ENCODE data around the gene BRINP3. TPM values are rescaled to one million over a fixed set of nuclear protein-coding genes. Genes with fewer than 3 reads are reported as not detected.

Gene BRINP3
- polyA plus RNA-seq, 1 experiment, result 0.14 TPM

GRCh38 chr1:190478149-190479049 lies 735 bp upstream of the BRINP3 start:
- Histone ChIP-seq H3K4me3 (ENCODE audit: low read depth, low read length) (peak overlapping the region; percentile 69), H3K27me3 (ENCODE audit: control insufficient read depth, insufficient read depth, low read length) (no peaks in the 10 kb centered on the region), H3K27ac (ENCODE audit: low read depth, low read length) (no peak overlapping the region), H3K9me3 (ENCODE audit: control insufficient read depth, insufficient read depth, low read length) (no peaks in the 10 kb centered on the region)
- ChIA-PET CTCF (interaction anchor here (0.6 to 1.0 kb wide), 5 partner anchors 17 to 1794 kb away, joined by 3 to 8 read pairs (median 4); no protein-coding TSS in a partner anchor), POLR2A (no interaction called here)
- no peak for DNase-seq (ENCODE audit: low read depth, low spot score)
- TF ChIP-seq CTCF (IDR thresholded peaks at IDR 0.05; ENCODE audit: low read depth, low read length), result no peak; the same call in none of the 2 replicates

GRCh38 chr1:190476806-190477205 lies 858 bp downstream of the BRINP3 start:
- ChIA-PET POLR2A (interaction anchor here (0.7 kb wide), 1 partner anchor 445 kb away, joined by 7 read pairs; no protein-coding TSS in a partner anchor), CTCF (no interaction called here)
- no peak overlapping the region for H3K27ac ChIP-seq (ENCODE audit: low read depth, low read length)
- TF ChIP-seq CTCF (IDR thresholded peaks at IDR 0.05; ENCODE audit: low read depth, low read length), result no peak
- no peaks in the 10 kb centered on the region for H3K9me3 ChIP-seq (ENCODE audit: control insufficient read depth, insufficient read depth, low read length)
- H3K27me3 ChIP-seq (ENCODE audit: control insufficient read depth, insufficient read depth, low read length), result no peaks in the 10 kb centered on the region
- DNase-seq (ENCODE audit: low read depth, low spot score), result no peak
- no peak overlapping the region for H3K4me3 ChIP-seq (ENCODE audit: low read depth, low read length)

- Histone ChIP-seq H3K4me3 (ENCODE audit: low read depth, low read length) (peak overlapping the region; percentile 65), H3K27ac (ENCODE audit: low read depth, low read length) (no peak overlapping the region), H3K9me3 (ENCODE audit: control insufficient read depth, insufficient read depth, low read length) (no peaks in the 10 kb centered on the region), H3K27me3 (ENCODE audit: control insufficient read depth, insufficient read depth, low read length) (no peaks in the 10 kb centered on the region)
- ChIA-PET CTCF (interaction anchor here (0.7 kb wide), 1 partner anchor 10 kb away, joined by 3 read pairs; no protein-coding TSS in a partner anchor), POLR2A (no interaction called here)
- no peak for DNase-seq (ENCODE audit: low read depth, low spot score)
- TF ChIP-seq CTCF (IDR thresholded peaks at IDR 0.05; ENCODE audit: low read depth, low read length), result no peak
These were observed 1.3 kb downstream of the BRINP3 start for GRCh38 chr1:190476321-190476720.

- no peak for DNase-seq (ENCODE audit: low read depth, low spot score)
These were observed 2.1 kb downstream of the BRINP3 start for GRCh38 chr1:190475421-190476141.

More at GRCh38 chr1:190475421-190476141, 2.1 kb downstream of the BRINP3 start:
- H3K27me3 ChIP-seq (ENCODE audit: control insufficient read depth, insufficient read depth, low read length), result no peaks in the 10 kb centered on the region
- ChIA-PET POLR2A (no interaction called here), CTCF (interaction anchor here (0.7 to 0.9 kb wide), 3 partner anchors 11 to 504 kb away, joined by 3 to 4 read pairs (median 3); no protein-coding TSS in a partner anchor)
- peak overlapping the region; percentile 65 for H3K4me3 ChIP-seq (ENCODE audit: low read depth, low read length)
- no peak overlapping the region for H3K27ac ChIP-seq (ENCODE audit: low read depth, low read length)
- TF ChIP-seq CTCF (IDR thresholded peaks at IDR 0.05; ENCODE audit: low read depth, low read length), result no peak
- H3K9me3 ChIP-seq (ENCODE audit: control insufficient read depth, insufficient read depth, low read length), result no peaks in the 10 kb centered on the region

All from AG04450 (cell line).